ENCODE measurements around the gene CFAP126.

Gene CFAP126

GRCh38 chr1:161357073-161357472 lies 10.6 kb downstream of the CFAP126 start:
- H3K9me3 ChIP-seq (ENCODE audit: insufficient read depth, low read length, severe bottlenecking), result no peaks in the 10 kb centered on the region
- H3K36me3 ChIP-seq (ENCODE audit: insufficient read depth, low read length), result peaks cover 25% of the 10 kb centered on the region
- H3K79me2 ChIP-seq (ENCODE audit: insufficient read depth, low read length), result peaks cover 10% of the 10 kb centered on the region; the same call in 1 of the 2 replicates
- H3K4me3 ChIP-seq (ENCODE audit: low read depth in 1 of 2, low read length in 2 of 2), result no peak overlapping the region
- no peaks in the 10 kb centered on the region for H3K27me3 ChIP-seq (ENCODE audit: insufficient read depth, low read length, poor library complexity)
- no peaks in the 10 kb centered on the region for H3K4me1 ChIP-seq (ENCODE audit: insufficient read depth, low read length)
- no peak overlapping the region for H3K27ac ChIP-seq (ENCODE audit: low read length)
- H4K20me1 ChIP-seq (ENCODE audit: insufficient read depth, low read length), result no peaks in the 10 kb centered on the region
- H3K4me2 ChIP-seq (ENCODE audit: insufficient read depth, low read length), result no peak overlapping the region
- ATAC-seq (ENCODE audit: insufficient read depth, low read depth) (no peak), DNase-seq (no peak)
- H2AFZ ChIP-seq (ENCODE audit: low read depth, low read length), result no peak overlapping the region
- H3K9ac ChIP-seq (ENCODE audit: low read depth, low read length), result no peak overlapping the region
- TF ChIP-seq, protein P1, sequence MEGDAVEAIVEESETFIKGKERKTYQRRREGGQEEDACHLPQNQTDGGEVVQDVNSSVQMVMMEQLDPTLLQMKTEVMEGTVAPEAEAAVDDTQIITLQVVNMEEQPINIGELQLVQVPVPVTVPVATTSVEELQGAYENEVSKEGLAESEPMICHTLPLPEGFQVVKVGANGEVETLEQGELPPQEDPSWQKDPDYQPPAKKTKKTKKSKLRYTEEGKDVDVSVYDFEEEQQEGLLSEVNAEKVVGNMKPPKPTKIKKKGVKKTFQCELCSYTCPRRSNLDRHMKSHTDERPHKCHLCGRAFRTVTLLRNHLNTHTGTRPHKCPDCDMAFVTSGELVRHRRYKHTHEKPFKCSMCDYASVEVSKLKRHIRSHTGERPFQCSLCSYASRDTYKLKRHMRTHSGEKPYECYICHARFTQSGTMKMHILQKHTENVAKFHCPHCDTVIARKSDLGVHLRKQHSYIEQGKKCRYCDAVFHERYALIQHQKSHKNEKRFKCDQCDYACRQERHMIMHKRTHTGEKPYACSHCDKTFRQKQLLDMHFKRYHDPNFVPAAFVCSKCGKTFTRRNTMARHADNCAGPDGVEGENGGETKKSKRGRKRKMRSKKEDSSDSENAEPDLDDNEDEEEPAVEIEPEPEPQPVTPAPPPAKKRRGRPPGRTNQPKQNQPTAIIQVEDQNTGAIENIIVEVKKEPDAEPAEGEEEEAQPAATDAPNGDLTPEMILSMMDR (IDR thresholded peaks at IDR 0.05; ENCODE audit: borderline replicate concordance, extremely low read depth, low read length, poor library complexity, severe bottlenecking), result no peak

- no peak for DNase-seq
- Histone ChIP-seq H3K4me3 (ENCODE audit: low read depth in 1 of 2, low read length in 2 of 2) (no peak overlapping the region), H3K36me3 (ENCODE audit: insufficient read depth, low read length) (peaks cover 21% of the 10 kb centered on the region; the same call in 1 of the 2 replicates), H3K79me2 (ENCODE audit: insufficient read depth, low read length) (peaks cover 11% of the 10 kb centered on the region; the same call in 1 of the 2 replicates), H3K9me3 (ENCODE audit: insufficient read depth, low read length, severe bottlenecking) (no peaks in the 10 kb centered on the region), H2AFZ (ENCODE audit: low read depth, low read length) (no peak overlapping the region), H3K9ac (ENCODE audit: low read depth, low read length) (no peak overlapping the region), H3K4me2 (ENCODE audit: insufficient read depth, low read length) (no peak overlapping the region), H3K27me3 (ENCODE audit: insufficient read depth, low read length, poor library complexity) (no peaks in the 10 kb centered on the region), H3K27ac (ENCODE audit: low read length) (no peak overlapping the region), H3K4me1 (ENCODE audit: insufficient read depth, low read length) (no peaks in the 10 kb centered on the region), H4K20me1 (ENCODE audit: insufficient read depth, low read length) (0 out of 2 replicates have a peak, but pooled peaks cover 3% of the 10 kb centered on the region)
- ATAC-seq (ENCODE audit: insufficient read depth, low read depth), result no peak
- TF ChIP-seq EZH2 (IDR thresholded peaks at IDR 0.05; ENCODE audit: borderline replicate concordance, low read depth, low read length, severe bottlenecking), result no peak
- TF ChIP-seq, protein P1 (IDR thresholded peaks at IDR 0.05; ENCODE audit: borderline replicate concordance, extremely low read depth, low read length, poor library complexity, severe bottlenecking), result no peak
Measured at GRCh38 chr1:161351482-161351881, 16.2 kb downstream of the CFAP126 start.

DNA sequence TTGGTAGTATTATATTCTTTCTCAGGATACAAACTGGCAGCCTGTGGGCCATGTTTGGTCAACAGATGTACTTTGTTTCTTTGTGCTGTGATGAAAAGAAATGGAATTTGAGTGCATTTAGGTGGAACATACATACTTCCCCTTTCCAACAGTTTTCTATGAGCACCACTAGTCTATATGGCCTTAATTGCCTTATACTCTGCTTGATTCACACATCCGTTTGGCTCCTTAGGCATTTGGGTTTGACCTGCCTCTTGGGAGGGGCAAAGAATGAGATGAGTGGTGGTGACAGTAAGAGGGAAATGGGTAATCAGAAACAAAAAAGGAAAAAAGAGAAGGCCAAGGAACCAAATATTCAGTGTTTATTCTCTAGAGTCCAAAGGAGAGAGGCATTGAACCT lies 17.0 kb downstream of the CFAP126 start:
- no peak for ATAC-seq (ENCODE audit: insufficient read depth, low read depth)
- no peak for DNase-seq

More for the DNA sequence above, 17.0 kb downstream of the CFAP126 start:
- Histone ChIP-seq H3K4me3 (ENCODE audit: low read depth in 1 of 2, low read length in 2 of 2) (no peak overlapping the region), H3K4me2 (ENCODE audit: insufficient read depth, low read length) (no peak overlapping the region), H2AFZ (ENCODE audit: low read depth, low read length) (no peak overlapping the region), H3K27me3 (ENCODE audit: insufficient read depth, low read length, poor library complexity) (no peaks in the 10 kb centered on the region), H3K27ac (ENCODE audit: low read length) (no peak overlapping the region), H3K9ac (ENCODE audit: low read depth, low read length) (no peak overlapping the region), H3K9me3 (ENCODE audit: insufficient read depth, low read length, severe bottlenecking) (no peaks in the 10 kb centered on the region), H4K20me1 (ENCODE audit: insufficient read depth, low read length) (0 out of 2 replicates have a peak, but pooled peaks cover 3% of the 10 kb centered on the region), H3K79me2 (ENCODE audit: insufficient read depth, low read length) (peaks cover 11% of the 10 kb centered on the region; the same call in 1 of the 2 replicates), H3K36me3 (ENCODE audit: insufficient read depth, low read length) (peaks cover 16% of the 10 kb centered on the region; the same call in 1 of the 2 replicates), H3K4me1 (ENCODE audit: insufficient read depth, low read length) (no peaks in the 10 kb centered on the region)
- TF ChIP-seq EZH2 (IDR thresholded peaks at IDR 0.05; ENCODE audit: borderline replicate concordance, low read depth, low read length, severe bottlenecking), result no peak
- TF ChIP-seq, protein P1 (IDR thresholded peaks at IDR 0.05; ENCODE audit: borderline replicate concordance, extremely low read depth, low read length, poor library complexity, severe bottlenecking), result no peak
